COLO668 (cell line): ENCODE data around the gene SERPINB2.
"Not testable (repeated sequence)": the region's sequence is repeated elsewhere in the genome, so short reads cannot be mapped to it uniquely, and the experiment has no call there.

Experiments
- DNase-seq: peaks from one replicate; lab custom pipeline; 2025; ENCODE audit not compliant: unreplicated experiment; lab: John Stamatoyannopoulos, UW

Gene SERPINB2

GRCh38 chr18:63930773-63931354 is 43.4 kb downstream of the SERPINB2 start:
- no peak for DNase-seq

- DNase-seq: peak; percentile 93
These were observed 48.8 kb downstream of the SERPINB2 start for GRCh38 chr18:63936156-63936931.

GRCh38 chr18:63936932-63937393 is 49.5 kb downstream of the SERPINB2 start:
- DNase-seq: no peak

DNA sequence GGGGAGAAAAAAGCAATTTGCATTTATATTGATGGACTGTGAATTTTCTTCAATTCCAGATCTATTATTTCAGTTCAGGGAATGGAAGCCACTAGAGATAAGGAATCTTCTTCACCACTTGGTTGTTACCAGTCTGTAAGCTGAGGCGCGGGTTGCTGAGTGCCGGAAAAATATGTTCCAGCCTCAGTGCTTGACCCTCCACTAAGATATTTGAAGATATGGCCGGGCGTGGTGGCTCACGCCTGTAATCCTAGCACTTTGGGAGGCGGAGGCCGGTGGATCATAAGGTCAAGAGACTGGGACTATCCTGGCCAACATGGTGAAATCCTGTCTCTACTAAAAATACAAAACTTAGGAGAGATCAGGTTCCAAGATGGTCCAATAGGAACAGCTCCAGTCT is 52.5 kb downstream of the SERPINB2 start:
- no peak for DNase-seq

DNA sequence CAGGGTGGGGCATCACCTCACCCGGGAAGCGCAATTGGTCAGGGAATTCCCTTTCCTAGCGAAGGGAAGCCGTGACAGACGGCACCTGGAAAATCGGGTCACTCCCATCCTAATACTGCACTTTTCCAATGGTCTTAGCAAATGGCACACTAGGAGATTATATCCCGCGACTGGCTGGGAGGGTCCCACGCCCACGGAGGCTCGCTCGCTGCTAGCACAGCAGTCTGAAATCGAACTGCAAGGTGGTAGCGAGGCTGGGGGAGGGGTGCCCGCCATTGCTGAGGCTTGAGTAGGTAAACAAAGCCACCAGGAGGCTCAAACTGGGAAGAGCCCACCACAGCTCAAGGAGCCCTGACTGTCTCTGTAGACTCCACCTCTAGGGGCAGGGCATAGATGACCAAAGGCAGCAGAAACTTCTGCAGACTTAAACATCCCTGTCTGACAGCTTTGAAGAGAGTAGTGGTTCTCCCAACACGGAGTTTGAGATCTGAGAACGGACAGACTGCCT is 53.1 kb downstream of the SERPINB2 start:
- not testable (repeated sequence) for DNase-seq

- no peak for DNase-seq
These were observed 59.7 kb downstream of the SERPINB2 start for GRCh38 chr18:63947051-63947790.

GRCh38 chr18:63949068-63949737 is 61.7 kb downstream of the SERPINB2 start, which contains the start of gene HMSD:
Gene HMSD, plus strand, starts transcription at chr18:63949301. Its CDS starts 4,155 bp downstream, at chr18:63953456.
- DNase-seq: peak; percentile 96

GRCh38 chr18:63951302-63951705 is 63.8 kb downstream of the SERPINB2 start:
- no peak for DNase-seq
